Placental pericyte (primary cell): ENCODE results near the gene UBL4A. TPM values are rescaled to one million over a fixed set of nuclear protein-coding genes. Genes with fewer than 3 reads are reported as not detected.

Experiments used
- small RNA-seq: library from RNA; depleted of rRNA; stranded (forward); fragments of <200 nt; gene quantifications from one replicate; pipeline ENCODE3, GENCODE V24; 2012; ENCODE audit warnings: low replicate concordance
- total RNA-seq: library from RNA; depleted of rRNA; stranded (reverse); fragments of >200 nt; gene quantifications from 2 replicates; pipeline ENCODE4 v1.2.3, GENCODE V29; 2012

UBL4A gene
- 33.0 and 51.5 TPM in 2 replicates for total RNA-seq

DNA sequence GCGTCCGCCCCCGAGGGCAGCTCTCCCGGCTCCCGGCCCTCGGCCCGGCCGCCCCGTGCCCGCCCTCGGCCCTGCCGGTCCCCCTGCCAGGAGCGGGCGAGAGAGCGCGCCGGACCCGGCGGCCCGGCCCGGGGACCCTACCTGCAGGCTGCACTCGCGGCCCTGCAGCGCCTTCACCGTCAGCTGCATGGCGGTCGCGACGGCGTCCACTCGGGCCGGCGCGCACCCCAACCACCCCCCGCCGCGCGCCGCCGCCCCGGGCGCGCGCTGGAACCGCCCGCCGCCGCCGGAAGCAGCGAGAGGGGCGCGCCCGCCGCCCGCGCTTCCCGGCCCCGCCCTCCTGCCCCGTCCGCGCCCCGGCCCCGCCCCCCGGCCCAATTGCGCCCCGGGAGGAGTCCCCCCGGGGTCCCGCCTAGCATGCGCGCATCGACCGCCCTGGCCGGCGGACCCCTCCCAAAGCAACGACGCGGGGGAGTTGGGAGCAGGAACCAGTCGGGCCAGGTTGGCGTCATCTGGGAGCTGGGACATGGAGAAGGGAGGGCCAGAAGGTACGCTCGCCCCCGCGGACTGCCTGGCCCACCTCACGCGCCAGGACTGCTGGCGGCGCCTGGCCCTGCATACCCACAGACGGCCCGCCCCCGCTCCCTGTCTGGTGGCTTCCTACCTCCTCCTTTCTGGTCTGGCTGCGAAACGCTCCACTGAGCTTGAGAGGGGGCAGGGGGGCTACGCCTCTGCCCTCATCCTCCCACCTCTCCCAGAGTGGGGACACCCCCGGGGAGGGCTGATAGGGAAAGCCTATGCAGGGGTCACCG lies at the start of gene UBL4A:
UBL4A (minus strand) TSS at position 220 of the 812 bp plus-strand sequence; CDS start at position 189, 31 bp downstream.

DNA sequence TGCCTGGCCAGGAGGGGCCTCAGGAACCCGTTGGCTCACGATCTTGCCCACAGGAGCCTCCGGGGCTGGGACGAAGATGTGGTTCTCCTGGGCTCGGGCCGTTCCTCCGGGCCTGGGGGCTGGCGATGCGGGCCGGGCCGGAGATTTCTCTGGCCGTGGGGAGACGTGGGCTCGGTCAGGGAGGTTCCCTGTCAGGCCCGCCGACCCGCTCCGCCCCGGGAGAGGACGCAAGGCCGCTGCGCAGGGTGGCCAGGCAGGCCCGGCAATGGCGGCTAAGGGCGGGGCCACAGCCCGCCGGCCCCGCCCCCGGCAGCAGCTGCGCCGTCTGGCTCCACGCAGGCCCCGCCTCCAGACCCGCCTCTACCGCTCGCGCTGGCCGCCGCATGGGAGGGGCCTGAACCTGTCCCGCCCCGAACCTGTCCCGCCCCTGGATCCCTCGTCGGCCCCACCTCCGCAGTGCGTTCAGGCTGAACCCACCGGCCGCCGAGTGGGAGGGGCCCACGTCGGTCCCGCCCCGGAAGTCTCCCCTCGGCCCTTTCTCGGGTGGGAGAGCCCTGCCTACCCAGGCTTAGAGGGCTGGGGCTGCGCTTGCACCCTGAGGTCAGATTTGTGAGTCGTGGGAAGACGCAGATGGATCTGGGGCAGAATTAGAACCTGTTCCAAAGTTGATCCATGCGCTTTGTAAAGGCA lies 29.7 kb upstream of the UBL4A start, which contains the start of gene FAM3A:
FAM3A (minus strand) TSS at position 267 of the 690 bp plus-strand sequence. CDS start 460 bp downstream, outside the sequence.

DNA sequence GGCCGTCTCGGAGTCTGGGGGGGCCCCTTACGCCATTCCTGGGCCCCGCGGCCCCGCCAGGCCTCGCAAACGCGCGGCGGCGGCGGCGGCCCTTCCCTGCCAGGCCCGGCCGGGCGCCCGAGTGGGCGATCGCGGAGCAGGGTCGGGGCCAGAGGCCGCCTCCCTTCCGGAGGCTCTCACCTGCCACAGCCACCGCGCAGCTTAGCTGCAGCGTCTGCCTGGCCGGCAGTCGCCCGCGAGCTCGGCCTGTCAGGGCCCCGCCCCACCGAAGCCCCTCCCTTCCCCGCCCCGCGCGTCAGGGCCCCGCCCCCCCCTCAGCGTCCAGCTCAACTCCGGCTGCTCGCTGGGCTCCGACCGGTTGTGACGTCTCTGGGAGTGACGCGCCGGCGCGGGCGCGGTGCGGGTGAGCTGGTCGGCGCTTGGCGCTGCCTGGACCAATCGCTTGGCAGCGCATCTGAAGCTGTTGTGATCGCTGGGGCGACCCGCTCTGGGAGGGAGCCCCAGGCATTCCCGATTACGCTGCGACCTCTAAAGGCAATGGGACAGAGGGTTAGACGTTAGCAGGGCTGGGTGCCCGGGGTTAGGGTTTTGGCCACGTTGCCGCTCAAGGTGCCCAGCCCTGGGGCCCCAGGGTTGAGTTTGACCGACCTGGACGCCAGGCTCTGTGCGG lies 4.1 kb upstream of the UBL4A start, which contains the start of gene SLC10A3:
SLC10A3 (minus strand) TSS at position 216 of the 670 bp plus-strand sequence. CDS start 1,689 bp downstream, outside the sequence.

DNA sequence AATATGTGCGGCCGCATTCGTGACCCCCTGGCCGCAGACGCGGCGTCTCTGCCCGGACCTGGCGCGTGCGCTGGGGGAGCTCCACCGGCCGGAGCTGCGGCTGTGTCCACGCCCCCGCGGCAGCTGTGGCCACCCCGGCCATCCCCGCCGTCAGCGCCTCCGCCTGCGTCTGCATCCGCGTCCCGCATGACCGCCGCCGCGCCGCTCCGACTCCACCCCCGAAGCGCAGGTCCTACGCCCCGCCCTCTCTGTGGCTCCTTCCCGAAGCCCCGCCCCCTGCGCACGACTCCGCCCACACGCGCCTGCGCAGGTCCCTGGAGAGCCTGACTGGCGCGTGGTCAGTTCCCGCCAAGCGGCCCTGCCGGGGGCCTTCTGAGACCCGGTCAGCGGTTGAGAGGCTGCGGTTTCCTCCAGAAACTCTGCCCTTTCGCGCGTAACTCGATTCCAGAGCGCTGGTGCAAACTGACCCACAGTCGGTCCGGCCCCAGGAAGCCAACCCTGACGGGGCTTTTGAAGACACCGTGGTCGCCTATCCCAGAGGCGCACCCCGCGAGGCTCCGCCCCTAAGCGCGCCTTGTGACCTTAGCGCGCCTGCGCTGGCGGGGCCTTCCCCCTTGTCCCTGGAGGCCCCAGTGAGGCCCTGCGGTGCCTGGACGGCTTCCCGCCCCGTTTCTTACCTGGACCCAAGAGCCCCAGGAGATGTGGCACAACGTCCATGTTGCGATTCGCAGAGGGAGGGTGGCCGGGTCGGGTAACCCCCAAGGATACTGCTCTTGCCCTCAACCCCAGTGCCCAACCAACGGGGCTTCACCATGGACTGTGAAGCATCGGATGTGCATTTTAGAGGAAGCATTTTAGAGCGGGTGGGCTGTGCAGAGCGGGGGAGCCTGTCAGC lies 7.4 kb downstream of the UBL4A start, which contains the start of gene LAGE3:
LAGE3 (minus strand) TSS at position 554 of the 895 bp plus-strand sequence; CDS start at position 188, 366 bp downstream.

DNA sequence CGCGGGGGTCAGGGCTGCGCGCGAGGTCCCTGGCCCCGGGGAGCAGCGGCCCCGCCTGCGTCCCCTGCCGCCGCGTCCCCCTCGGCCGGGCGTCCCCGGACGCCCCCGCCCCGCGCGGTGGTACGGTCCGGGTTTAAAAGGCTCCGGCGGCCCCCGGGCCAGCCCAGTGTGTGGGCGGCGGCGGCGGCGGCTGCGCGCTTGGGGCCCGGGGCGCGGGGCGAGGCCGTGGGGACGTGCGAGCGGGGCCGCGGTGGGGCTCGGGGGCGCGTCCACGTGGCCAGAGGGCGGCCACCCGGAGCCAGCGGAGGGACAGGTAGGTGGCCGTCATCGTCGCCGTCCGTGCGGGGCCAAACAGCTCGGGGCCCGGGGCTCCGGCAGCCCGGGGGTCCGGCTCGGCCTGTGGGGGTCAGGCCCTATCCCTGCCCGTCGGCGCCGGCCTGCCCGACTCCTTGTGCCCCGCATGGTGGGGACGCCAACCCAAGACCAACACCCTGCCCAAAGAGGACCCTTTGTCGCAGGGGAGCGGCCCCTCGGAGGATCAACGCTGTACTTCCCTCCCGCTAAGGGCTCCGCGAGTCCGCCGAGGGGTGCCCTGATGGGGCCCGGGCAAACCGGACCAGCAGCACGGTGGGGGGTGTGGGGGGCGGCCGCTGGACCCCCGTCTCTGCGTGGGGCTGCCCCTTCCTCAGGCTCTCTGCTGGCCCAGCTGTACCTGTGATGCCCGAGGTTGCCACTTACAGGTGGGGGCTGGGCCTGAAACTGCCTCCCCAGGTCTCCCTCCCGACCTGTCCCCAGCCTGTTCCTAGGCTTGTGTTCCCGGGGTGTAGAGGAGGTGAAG lies 28.1 kb downstream of the UBL4A start, which contains the start of gene PLXNA3:
PLXNA3 (plus strand) TSS at position 166 of the 838 bp plus-strand sequence. CDS start 1,903 bp downstream, outside the sequence.

DNA sequence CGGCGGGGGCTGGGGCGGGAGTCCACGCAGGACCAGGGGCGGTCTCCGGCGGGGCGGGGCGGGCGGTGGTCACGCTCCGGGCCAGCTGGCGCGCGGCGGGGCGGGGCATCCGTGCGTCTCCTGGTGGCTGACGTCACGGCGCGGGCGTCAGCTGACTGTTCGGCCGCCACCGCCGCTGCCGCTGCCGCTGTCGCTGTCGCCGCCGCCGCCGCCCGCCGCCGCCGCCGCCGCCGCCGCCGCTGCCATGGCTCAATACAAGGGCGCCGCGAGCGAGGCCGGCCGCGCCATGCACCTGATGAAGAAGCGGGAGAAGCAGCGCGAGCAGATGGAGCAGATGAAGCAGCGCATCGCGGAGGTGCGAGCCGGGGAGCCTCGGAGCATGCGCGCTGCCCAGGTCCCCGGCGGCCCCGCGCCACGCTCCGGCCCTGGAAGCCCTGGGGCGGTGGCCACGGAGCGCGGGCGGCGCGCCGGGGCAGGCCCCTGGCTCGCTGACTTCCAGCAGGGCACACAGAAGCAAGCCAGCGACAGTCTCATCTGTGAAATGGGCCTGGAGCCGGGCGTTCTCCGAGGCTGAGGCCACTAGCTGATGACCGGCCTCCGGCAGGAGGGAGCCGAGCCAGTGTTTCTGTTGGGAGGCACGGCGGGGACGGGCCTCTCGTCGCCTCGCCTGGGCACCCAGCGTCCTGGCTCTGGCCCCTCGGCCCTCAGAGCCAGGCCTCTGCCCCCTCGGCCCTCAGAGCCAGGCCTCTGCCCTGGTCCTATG lies 42.2 kb downstream of the UBL4A start, which contains the start of gene FAM50A:
FAM50A (plus strand) TSS at position 150 of the 763 bp plus-strand sequence; CDS start at position 245, 95 bp downstream.

DNA sequence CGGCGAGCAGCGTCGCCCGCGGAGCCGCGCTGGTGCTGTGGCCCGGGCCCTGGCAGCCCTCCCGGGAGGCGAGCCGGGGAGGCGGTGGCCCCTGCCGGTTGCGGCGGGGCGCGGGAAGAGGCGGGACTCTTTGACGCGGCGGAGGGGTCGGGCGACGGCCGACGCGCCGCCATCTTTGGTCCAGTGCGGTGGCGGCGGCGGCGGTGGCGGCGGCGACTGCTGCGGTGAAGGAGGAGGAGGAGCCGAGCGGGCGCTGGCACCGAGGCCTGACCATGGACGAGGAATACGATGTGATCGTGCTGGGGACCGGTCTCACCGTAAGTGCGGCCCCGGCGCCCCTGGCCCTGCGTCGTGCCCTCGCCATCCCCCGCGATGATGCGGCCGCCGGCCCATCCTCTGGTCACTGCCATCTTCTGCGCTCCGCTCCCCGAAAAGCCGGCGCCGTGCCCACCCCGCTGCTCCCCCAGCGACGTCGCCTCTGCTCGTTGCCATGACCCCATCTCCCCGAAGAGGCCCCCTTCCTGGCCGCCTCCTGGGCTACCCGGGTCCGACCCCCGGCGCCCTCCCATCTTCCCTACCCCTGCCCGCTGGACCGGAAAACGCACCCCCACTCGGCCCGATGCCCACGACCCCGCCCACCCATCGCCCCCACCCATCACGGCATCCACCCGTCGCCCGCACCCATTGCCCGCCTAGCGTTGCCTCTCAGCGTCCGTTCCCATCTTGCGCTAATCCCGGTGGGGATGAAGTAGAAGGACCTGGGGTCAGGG lies 49.2 kb downstream of the UBL4A start, which contains the start of gene GDI1:
GDI1 (plus strand) TSS at position 172 of the 770 bp plus-strand sequence; CDS start at position 273, 101 bp downstream.

Small RNA genes within 50 kb of the gene (small RNA-seq; reads per million reads assigned to genes)
- not detected for gene MIR6858
- gene RN7SL697P: not detected

Other genes starting within 250 kb of the UBL4A start
- gene OPN1MW3, start 229.0 kb downstream of the UBL4A start, total RNA-seq: not detected in 2 replicates
- gene TEX28, start 191.5 kb downstream of the UBL4A start, total RNA-seq: not detected in 2 replicates
- not detected in 2 replicates for gene TKTL1, start 190.8 kb downstream of the UBL4A start, total RNA-seq
- gene FLNA, start 112.0 kb downstream of the UBL4A start, total RNA-seq: 2,184 and 2,759 TPM in 2 replicates
- gene EMD, start 107.3 kb downstream of the UBL4A start, total RNA-seq: 37.9 and 39.5 TPM in 2 replicates
- gene RPL10, start 88.2 kb downstream of the UBL4A start, total RNA-seq: 1,465 and 3,108 TPM in 2 replicates
- 59.4 and 61.3 TPM in 2 replicates for gene DNASE1L1, start 77.4 kb downstream of the UBL4A start, total RNA-seq
- gene TAFAZZIN, start 75.1 kb downstream of the UBL4A start, total RNA-seq: 22.8 and 30.0 TPM in 2 replicates
- gene ATP6AP1, start 57.9 kb downstream of the UBL4A start, total RNA-seq: 55.3 and 151 TPM in 2 replicates
- 167 and 170 TPM in 2 replicates for gene GDI1, start 49.5 kb downstream of the UBL4A start, total RNA-seq
- 40.2 and 106 TPM in 2 replicates for gene FAM50A, start 42.5 kb downstream of the UBL4A start, total RNA-seq
- gene PLXNA3, start 28.3 kb downstream of the UBL4A start, total RNA-seq: 21.2 and 25.8 TPM in 2 replicates
- gene LAGE3, start 7.3 kb downstream of the UBL4A start, total RNA-seq: 15.7 and 20.4 TPM in 2 replicates
- 38.1 and 45.2 TPM in 2 replicates for gene SLC10A3, start 4.0 kb upstream of the UBL4A start, total RNA-seq
- 24.5 and 45.1 TPM in 2 replicates for gene FAM3A, start 29.6 kb upstream of the UBL4A start, total RNA-seq
- 90.6 and 152 TPM in 2 replicates for gene G6PD, start 60.2 kb upstream of the UBL4A start, total RNA-seq
- gene IKBKG, start 61.0 kb upstream of the UBL4A start, total RNA-seq: 20.1 and 24.8 TPM in 2 replicates
- not detected in 2 replicates for gene CTAG1A, start 98.5 kb upstream of the UBL4A start, total RNA-seq
- gene CTAG1B, start 132.7 kb upstream of the UBL4A start, total RNA-seq: not detected in 2 replicates
- gene CTAG2, start 167.0 kb upstream of the UBL4A start, total RNA-seq: 0.22 TPM in 1 of 2 replicates, not detected in the other